SIG-M5 treated with dmso at 0.1 percent for 504 hours (cell line): ENCODE data around the gene RCL1.
"Not testable (repeated sequence)": the region's sequence is repeated elsewhere in the genome, so short reads cannot be mapped to it uniquely, and the experiment has no call there.

Source experiments
- DNase-seq: peaks from one replicate; lab custom pipeline; 2025; ENCODE audit not compliant: unreplicated experiment; lab: John Stamatoyannopoulos, UW

The RCL1 gene

GRCh38 chr9:4781408-4781807, 11.3 kb upstream of the RCL1 start:
- no peak for DNase-seq

GRCh38 chr9:4783191-4783590, 9.6 kb upstream of the RCL1 start:
- DNase-seq = not testable (repeated sequence)

DNA sequence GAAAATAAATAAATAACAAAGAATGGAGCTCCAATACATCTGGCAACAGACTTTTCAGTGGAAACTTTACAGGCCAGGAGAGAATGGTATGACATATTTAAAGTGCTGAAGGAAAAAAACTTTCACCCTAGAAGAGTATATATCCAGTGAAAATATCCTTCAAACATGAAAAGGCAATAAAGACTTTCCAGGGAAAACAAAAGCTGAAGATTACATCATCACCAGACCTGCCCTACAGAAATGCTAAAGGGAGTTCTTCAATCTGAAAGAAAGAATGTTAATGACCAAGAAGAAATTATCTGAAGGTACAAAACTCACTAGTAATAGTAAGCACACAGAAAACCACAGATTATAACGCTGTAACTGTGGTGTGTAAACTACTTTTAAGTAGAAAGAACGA, 8.3 kb upstream of the RCL1 start:
- no peak for DNase-seq

GRCh38 chr9:4786599-4786998, 6.1 kb upstream of the RCL1 start:
- DNase-seq = no peak

GRCh38 chr9:4787876-4788275, 4.9 kb upstream of the RCL1 start:
- no peak for DNase-seq

- no peak for DNase-seq
Measured at GRCh38 chr9:4788703-4789102, 4.0 kb upstream of the RCL1 start.

- DNase-seq = no peak
Measured at GRCh38 chr9:4792054-4792571, 631 bp upstream of the RCL1 start.

DNA sequence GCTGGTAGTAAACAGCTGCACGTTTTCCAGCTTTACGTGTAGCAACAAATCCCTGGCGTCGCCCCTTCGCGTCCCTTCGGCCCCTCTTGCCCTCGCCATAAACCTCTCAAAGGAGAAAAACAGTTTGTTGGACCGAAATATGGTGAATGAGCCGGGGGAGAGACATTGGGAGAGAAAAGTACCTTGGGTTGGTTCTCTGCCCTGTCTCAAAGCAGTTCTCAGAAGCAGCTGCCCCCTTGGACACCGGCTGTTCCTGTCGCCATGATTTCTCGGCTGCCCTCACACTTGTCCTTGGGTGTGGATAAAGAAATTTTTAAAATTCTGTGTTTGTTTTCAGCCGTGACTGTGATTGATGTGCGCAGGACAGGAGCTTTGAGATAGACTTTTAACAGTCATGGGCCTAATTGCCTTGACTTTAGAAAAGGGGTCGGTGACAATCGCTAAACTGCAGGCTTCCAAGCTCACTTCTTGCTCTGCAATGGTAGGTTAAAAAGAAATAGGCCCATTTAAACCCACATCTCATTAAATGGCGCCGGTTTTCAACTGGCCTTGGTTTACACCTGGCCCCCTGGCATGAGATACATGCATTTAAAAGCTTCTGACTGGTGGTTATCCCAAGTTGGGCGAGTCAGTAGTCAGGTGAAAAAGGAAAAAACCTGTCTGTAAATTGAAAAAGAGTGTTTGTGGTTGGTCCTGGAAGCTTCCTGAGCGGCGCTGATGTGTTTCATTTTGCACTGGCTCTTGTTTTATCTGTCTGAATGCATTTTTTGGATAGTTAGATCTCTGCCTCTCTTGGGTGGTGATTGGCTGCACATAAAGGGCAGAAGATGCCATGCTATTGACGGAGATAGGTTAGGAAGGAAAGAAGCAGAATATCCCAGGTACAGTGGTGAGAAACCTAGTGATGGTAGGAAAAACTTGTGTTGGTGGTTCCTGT, 983 bp downstream of the RCL1 start:
- no peak for DNase-seq

GRCh38 chr9:4794691-4795090, 1.9 kb downstream of the RCL1 start:
- no peak for DNase-seq

- not testable (repeated sequence) for DNase-seq
Measured at GRCh38 chr9:4795108-4795507, 2.4 kb downstream of the RCL1 start.

DNA sequence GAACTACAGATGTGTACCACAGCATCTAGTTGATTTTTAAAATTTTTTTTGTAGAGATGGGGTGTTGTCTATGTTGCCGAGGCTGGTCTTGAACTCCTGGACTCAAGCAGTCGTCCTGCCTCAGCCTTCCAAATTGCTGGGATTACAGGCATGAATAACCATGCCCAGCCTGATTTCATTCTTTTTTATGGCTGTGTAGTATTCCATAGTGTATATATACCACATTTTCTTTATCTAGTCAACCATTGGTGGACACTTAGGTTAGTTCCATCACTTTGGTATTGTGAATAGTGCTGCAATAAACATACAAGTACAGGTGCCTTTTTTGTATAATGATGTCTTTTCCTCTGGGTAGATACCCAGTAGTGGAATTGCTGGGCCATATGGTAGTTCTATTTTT, 3.8 kb downstream of the RCL1 start:
- no peak for DNase-seq

DNA sequence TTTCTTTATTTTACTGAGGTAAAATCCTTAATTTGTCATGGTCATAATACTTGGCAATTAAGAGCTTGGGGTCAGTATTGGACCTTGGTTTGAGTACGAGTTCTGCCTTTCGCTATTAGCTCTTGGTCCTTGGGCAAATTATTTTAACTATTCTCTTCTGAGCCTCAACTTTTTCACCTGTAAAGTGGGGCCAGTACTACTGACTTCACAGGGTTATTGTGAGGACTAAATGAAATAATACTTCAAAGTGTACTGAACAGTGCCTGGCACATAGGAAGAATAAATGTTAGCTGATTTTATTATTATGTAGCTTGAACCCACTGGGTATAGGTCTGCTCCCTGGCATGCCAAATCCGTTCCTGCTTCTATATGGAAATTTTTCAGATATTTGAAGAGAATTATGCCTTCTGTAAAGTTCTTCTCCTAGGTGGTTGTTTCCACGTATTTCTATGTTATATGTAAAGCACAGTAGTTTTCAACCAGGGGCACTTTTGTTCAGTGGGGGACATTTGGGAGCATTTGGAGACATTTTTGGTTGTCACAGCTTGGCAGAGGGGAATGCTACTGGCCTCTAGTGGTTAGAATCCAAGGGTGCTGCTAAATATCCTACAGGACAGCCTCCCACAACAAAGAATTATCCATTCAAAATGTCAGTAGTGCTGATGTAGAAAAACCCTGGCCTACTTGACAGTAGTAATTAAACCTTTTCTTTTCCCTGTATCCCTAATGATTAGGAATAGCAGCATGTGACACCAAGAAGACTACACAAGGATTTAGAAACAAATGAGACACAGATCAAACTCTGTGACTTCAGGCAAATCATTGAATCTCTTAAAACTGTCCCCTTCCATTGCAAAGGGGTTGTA, 4.5 kb downstream of the RCL1 start:
- peak; percentile 40 for DNase-seq

DNA sequence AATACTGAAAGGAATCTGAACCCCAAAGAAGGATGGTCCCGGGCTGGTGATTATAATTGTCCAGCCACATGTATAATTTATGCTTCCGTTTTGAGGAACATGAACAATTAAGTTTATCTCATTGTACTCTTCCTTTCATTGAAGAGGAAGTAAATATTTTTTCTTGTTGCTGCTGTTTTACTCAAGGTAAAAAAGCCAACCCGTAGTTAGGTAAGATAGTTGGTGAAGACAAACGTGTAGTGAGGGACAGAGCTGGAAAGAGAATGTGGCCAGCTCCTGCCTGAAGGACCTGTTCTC, 5.1 kb downstream of the RCL1 start:
- DNase-seq = no peak

- no peak for DNase-seq
Measured at GRCh38 chr9:4798281-4799032, 5.7 kb downstream of the RCL1 start.

- no peak for DNase-seq
Measured at GRCh38 chr9:4799033-4799430, 6.3 kb downstream of the RCL1 start.

DNA sequence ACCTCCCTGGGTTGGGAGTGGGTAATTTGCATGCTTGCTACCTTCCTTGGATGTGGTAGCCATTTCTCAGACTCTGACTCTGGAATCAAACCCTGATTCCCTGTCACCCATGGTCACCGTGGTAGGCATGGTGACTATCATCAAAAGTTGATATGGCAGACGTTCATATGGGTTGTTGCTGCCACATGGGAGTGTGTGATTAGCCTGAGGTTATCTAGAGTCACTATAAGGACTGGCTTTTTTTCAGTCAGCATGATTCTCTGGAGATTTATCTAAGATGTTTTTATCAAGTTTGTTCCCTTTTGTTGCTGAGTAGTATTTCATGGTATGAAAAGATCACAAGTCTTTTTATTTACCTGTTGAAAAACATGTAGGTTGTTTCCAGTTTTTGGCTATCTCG, 7.0 kb downstream of the RCL1 start:
- DNase-seq = no peak

GRCh38 chr9:4801156-4801555, 8.4 kb downstream of the RCL1 start:
- no peak for DNase-seq

- DNase-seq = no peak
Measured at GRCh38 chr9:4803670-4804530, 11.2 kb downstream of the RCL1 start.

GRCh38 chr9:4804531-4805016, 11.8 kb downstream of the RCL1 start:
- no peak for DNase-seq
